HEK293T (cell line): ENCODE results near the gene NDEL1.

Experiments used
- CTCF ChIA-PET: fragments of 350-600 bp; formaldehyde crosslinking; extraction: SDS; loops from one replicate; lab custom pipeline; 2021; ENCODE audit warnings: antibody characterized with exemption, inconsistent platforms; lab: Yijun Ruan, JAX
- POLR2A ChIA-PET: fragments of 350-600 bp; formaldehyde crosslinking; extraction: SDS; loops from one replicate; lab custom pipeline; 2020; ENCODE audit warnings: antibody characterized with exemption, inconsistent platforms; lab: Yijun Ruan, JAX
- DNase-seq: peaks from one replicate; pipeline ENCODE4 v3.0.0; 2012; ENCODE audit warnings: mixed read lengths; ENCODE audit errors: extremely low spot score
- ARNT ChIP-seq: fragments of 450-650 bp; IDR thresholded peaks from 2 replicates; pipeline ENCODE4 v1.6.1; 2017; ENCODE audit warnings: mild to moderate bottlenecking
- BHLHE40 ChIP-seq: fragments of 450-650 bp; IDR thresholded peaks from 2 replicates; pipeline ENCODE4 v1.6.1; 2016; ENCODE audit warnings: mild to moderate bottlenecking, moderate library complexity, borderline replicate concordance
- CTBP1 ChIP-seq: fragments of 450-650 bp; IDR thresholded peaks from 2 replicates; pipeline ENCODE4 v1.6.1; 2016; ENCODE audit warnings: borderline replicate concordance
- ELF4 ChIP-seq: fragments of 450-650 bp; IDR thresholded peaks from 2 replicates; pipeline ENCODE4 v1.6.1; 2017; ENCODE audit warnings: antibody characterized with exemption
- FOXA1 ChIP-seq: fragments of 450-650 bp; IDR thresholded peaks from 2 replicates; pipeline ENCODE4 v1.6.1; 2016; ENCODE audit warnings: mild to moderate bottlenecking
- FOXK2 ChIP-seq: fragments of 450-650 bp; IDR thresholded peaks from 2 replicates; pipeline ENCODE4 v1.6.1; 2016; ENCODE audit warnings: mild to moderate bottlenecking
- FOXM1 ChIP-seq: fragments of 450-650 bp; IDR thresholded peaks from 2 replicates; pipeline ENCODE4 v1.6.1; 2017; ENCODE audit warnings: mild to moderate bottlenecking, borderline replicate concordance
- HDGF ChIP-seq: fragments of 450-650 bp; IDR thresholded peaks from 2 replicates; pipeline ENCODE4 v1.6.1; 2017; ENCODE audit warnings: antibody characterized with exemption, borderline replicate concordance
- L3MBTL2 ChIP-seq: fragments of 450-650 bp; conservative IDR thresholded peaks from 2 replicates; pipeline ENCODE4 v1.6.1; 2016; ENCODE audit warnings: mild to moderate bottlenecking
- LEF1 ChIP-seq: fragments of 450-650 bp; IDR thresholded peaks from 2 replicates; pipeline ENCODE4 v1.6.1; 2017; ENCODE audit warnings: mild to moderate bottlenecking, borderline replicate concordance
- NFRKB ChIP-seq: fragments of 450-650 bp; IDR thresholded peaks from 2 replicates; pipeline ENCODE4 v1.6.1; 2016; ENCODE audit warnings: mild to moderate bottlenecking, moderate library complexity
- PKNOX1 ChIP-seq: fragments of 450-650 bp; IDR thresholded peaks from 2 replicates; pipeline ENCODE4 v1.6.1; 2016
- SP1 ChIP-seq: fragments of 450-650 bp; IDR thresholded peaks from 2 replicates; pipeline ENCODE4 v1.6.1; 2017
- SUZ12 ChIP-seq: fragments of 450-650 bp; IDR thresholded peaks from 2 replicates; pipeline ENCODE4 v1.6.1; 2016; ENCODE audit warnings: mild to moderate bottlenecking
- TARDBP ChIP-seq: fragments of 450-650 bp; IDR thresholded peaks from 2 replicates; pipeline ENCODE4 v1.6.1; 2016
- ZNF384 ChIP-seq: fragments of 450-650 bp; IDR thresholded peaks from 2 replicates; pipeline ENCODE4 v1.6.1; 2016

NDEL1 gene

GRCh38 chr17:8445536-8445935, 9.9 kb downstream of the NDEL1 start:
- POLR2A ChIA-PET = interaction anchor here (1.0 kb wide), 1 partner anchor 9 kb away, joined by 4 read pairs; no protein-coding TSS in a partner anchor

GRCh38 chr17:8447799-8448198, 12.1 kb downstream of the NDEL1 start:
- no peak for TF ChIP-seq PKNOX1
- TF ChIP-seq FOXK2 = no peak
- no peak for TF ChIP-seq ELF4
- no peak for TF ChIP-seq BHLHE40
- no peak for TF ChIP-seq L3MBTL2
- no peak for TF ChIP-seq TARDBP
- TF ChIP-seq ZNF384 = no peak
- TF ChIP-seq LEF1 = no peak
- TF ChIP-seq FOXA1 = no peak
- TF ChIP-seq FOXM1 = no peak
- no peak for TF ChIP-seq ARNT
- CTCF ChIA-PET = no interaction called here
- DNase-seq = no peak
- POLR2A ChIA-PET = interaction anchor here (2.0 kb wide), 1 partner anchor 12 kb away, joined by 5 read pairs; the partner anchor contains the start of gene NDEL1

More at GRCh38 chr17:8445536-8445935, 9.9 kb downstream of the NDEL1 start:
- no peak for DNase-seq
- CTCF ChIA-PET = no interaction called here
- TF ChIP-seq L3MBTL2 (no peak), TARDBP (no peak), HDGF (no peak), BHLHE40 (no peak), SP1 (no peak), ARNT (no peak), SUZ12 (no peak), NFRKB (no peak), CTBP1 (no peak), PKNOX1 (no peak), FOXA1 (no peak), ZNF384 (no peak), ELF4 (no peak), FOXM1 (no peak), FOXK2 (no peak), LEF1 (no peak)

- TF ChIP-seq FOXA1 (no peak), HDGF (no peak), ARNT (no peak), FOXM1 (no peak), SP1 (no peak), FOXK2 (no peak), L3MBTL2 (no peak), NFRKB (no peak)
- ChIA-PET CTCF (no interaction called here), POLR2A (interaction anchor here (2.0 kb wide), 1 partner anchor 13 kb away, joined by 5 read pairs; the partner anchor contains the start of gene NDEL1)
- DNase-seq = no peak
Observed at GRCh38 chr17:8448310-8448709, 12.6 kb downstream of the NDEL1 start.

GRCh38 chr17:8451933-8452614, 16.4 kb downstream of the NDEL1 start:
- ChIA-PET POLR2A (interaction anchor here (1.0 kb wide), 1 partner anchor 17 kb away, joined by 5 read pairs; the partner anchor contains the start of gene NDEL1), CTCF (no interaction called here)
- no peak for DNase-seq
- TF ChIP-seq FOXA1 = no peak
- no peak for TF ChIP-seq BHLHE40
- no peak for TF ChIP-seq HDGF
- TF ChIP-seq NFRKB = no peak
- TF ChIP-seq L3MBTL2 = no peak

GRCh38 chr17:8453326-8453725, 17.6 kb downstream of the NDEL1 start:
- DNase-seq = no peak
- ChIA-PET POLR2A (no interaction called here), CTCF (interaction anchor here (1.3 kb wide), 1 partner anchor 43 kb away, joined by 3 read pairs; no protein-coding TSS in a partner anchor)
- no peak for TF ChIP-seq BHLHE40
- no peak for TF ChIP-seq FOXK2
- TF ChIP-seq NFRKB = no peak
- no peak for TF ChIP-seq LEF1
- TF ChIP-seq ELF4 = no peak

- POLR2A ChIA-PET = no interaction called here
- CTCF ChIA-PET = no interaction called here
- no peak for DNase-seq
- TF ChIP-seq FOXA1 = no peak
- TF ChIP-seq PKNOX1 = no peak
- TF ChIP-seq LEF1 = no peak
- no peak for TF ChIP-seq CTBP1
- no peak for TF ChIP-seq L3MBTL2
- no peak for TF ChIP-seq FOXM1
- TF ChIP-seq SP1 = no peak
- TF ChIP-seq ELF4 = no peak
- no peak for TF ChIP-seq SUZ12
- TF ChIP-seq HDGF = no peak
- TF ChIP-seq TARDBP = no peak
Observed at GRCh38 chr17:8455665-8456209, 20.1 kb downstream of the NDEL1 start.
